Measurements from ENCODE around the gene KIF1A.

Gene KIF1A

DNA sequence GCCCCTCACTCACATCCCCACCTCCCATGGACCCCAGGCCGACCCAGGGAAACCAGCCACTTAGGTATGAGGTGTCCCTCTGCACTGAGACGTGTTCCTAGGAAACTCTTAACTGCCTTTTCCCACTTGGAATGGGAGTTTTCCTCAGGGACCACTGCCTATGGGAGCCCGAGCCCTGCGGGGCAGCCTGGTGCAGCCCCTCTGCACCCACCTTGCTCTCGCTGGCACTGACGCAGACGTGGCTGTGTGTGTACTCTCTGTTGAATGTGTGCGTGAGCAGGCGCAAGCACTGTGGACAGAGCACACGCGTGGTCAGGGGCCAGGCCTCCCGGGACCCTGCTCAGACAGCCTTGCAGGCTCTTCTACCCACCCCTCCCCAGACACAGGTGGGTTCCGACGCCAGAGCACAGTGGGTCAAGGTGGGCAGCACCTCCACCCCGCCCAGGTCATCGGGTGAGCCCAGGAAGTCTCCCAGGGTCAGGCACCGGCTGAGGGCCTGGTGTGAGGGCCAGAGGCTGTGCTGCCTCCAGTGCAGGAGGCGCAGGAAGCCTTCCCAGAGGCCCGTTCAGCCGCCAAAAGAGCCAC lies 98.3 kb downstream of the KIF1A start:
- TF ChIP-seq, protein P1, sequence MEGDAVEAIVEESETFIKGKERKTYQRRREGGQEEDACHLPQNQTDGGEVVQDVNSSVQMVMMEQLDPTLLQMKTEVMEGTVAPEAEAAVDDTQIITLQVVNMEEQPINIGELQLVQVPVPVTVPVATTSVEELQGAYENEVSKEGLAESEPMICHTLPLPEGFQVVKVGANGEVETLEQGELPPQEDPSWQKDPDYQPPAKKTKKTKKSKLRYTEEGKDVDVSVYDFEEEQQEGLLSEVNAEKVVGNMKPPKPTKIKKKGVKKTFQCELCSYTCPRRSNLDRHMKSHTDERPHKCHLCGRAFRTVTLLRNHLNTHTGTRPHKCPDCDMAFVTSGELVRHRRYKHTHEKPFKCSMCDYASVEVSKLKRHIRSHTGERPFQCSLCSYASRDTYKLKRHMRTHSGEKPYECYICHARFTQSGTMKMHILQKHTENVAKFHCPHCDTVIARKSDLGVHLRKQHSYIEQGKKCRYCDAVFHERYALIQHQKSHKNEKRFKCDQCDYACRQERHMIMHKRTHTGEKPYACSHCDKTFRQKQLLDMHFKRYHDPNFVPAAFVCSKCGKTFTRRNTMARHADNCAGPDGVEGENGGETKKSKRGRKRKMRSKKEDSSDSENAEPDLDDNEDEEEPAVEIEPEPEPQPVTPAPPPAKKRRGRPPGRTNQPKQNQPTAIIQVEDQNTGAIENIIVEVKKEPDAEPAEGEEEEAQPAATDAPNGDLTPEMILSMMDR (IDR thresholded peaks at IDR 0.05; ENCODE audit: insufficient read depth, low read depth, low read length, missing control alignments) = no peak
- no peak for DNase-seq (ENCODE audit: low read depth)
- no peak overlapping the region for H3K4me3 ChIP-seq (ENCODE audit: low read depth, low read length)

DNA sequence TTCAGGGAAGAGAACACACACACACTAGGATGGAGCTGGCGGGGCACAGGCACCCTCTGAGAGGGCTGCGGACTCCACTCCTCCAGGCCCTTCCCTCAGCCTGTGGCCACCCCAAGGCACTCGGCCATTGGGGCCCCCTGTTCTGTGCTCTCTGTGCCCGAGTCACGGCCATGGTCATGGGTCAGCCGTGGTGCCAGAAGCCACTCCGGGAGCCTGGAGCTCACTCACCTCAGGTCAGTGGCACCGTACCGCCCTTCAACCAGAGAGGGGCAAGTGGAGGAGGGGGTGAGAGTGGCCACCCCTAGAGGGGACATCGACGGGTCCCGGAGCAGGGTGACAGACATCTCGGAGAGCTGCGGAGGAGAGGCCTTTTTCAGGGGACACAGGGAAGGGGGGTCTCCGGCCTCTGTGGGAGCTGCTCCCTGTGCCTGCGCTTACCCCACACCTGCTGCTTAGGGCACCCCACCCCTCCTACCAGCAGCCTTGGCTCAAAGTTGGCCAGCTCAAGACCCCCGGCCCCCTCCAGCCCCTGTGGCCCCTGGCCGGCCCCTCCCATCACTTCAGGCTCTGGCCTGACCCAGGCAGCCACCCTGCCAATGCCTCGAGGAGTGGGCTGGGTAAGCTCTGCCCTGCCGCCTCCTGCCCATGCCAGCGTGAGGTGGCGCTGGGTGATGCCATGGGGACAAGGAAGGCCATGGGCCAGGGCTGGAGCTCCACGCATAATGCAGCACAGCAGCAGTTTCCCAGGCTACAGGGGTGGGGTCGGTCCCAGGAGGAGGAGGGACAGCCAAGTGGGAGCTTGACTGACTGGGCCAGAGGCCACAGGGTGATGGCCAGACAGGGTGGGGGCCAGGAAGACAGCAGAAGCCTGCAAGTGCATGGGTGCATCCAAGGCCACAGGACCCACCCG lies 99.1 kb downstream of the KIF1A start:
- H3K4me3 ChIP-seq (ENCODE audit: low read depth, low read length) = no peak overlapping the region
- TF ChIP-seq, protein P1 (IDR thresholded peaks at IDR 0.05; ENCODE audit: insufficient read depth, low read depth, low read length, missing control alignments) = no peak
- DNase-seq (ENCODE audit: low read depth) = no peak

DNA sequence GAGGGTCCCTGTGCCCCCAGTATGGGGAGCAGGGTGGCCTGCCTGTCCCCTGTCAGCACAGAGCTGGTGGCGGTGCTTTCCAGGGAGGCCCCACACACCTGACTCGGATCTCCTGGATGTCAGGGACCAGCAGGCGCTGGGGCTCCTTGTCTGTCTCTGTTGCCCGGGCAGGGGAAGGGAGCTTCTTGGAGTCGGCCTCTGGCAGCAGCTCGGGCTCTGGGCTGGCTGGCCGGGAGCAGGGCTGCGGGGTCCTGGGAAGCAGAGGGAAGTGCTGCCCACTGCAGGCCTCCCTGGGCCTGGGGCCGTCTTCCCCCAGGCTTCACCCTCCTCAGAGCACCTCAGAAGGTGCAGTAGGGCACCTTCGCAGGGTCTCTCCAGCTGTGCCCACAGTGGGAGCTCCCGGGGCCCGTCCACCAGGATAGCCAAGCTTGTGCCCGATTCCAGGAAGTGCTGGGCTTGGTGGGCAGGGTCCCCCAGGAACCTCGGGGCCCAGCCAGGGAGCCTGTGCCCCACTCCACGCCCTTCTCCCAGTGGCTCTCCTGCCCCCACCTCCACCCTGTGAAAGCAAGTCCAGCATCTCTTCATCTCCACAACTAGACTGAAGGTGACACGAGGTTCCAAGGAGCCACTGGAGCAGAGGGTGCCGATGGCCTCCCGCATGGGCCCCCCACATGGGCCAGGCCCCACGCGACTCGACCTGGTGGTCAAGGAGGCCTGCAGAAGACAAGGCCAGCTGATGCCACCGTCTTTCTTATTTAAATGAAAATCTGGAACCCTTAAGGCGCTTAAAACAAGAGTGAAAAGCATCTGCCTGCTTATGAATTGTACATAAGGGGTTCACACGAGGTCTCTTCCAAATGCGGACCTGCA lies 100.1 kb downstream of the KIF1A start:
- DNase-seq (ENCODE audit: low read depth) = no peak
- no peak overlapping the region for H3K4me3 ChIP-seq (ENCODE audit: low read depth, low read length)
- TF ChIP-seq, protein P1 (IDR thresholded peaks at IDR 0.05; ENCODE audit: insufficient read depth, low read depth, low read length, missing control alignments) = no peak

DNA sequence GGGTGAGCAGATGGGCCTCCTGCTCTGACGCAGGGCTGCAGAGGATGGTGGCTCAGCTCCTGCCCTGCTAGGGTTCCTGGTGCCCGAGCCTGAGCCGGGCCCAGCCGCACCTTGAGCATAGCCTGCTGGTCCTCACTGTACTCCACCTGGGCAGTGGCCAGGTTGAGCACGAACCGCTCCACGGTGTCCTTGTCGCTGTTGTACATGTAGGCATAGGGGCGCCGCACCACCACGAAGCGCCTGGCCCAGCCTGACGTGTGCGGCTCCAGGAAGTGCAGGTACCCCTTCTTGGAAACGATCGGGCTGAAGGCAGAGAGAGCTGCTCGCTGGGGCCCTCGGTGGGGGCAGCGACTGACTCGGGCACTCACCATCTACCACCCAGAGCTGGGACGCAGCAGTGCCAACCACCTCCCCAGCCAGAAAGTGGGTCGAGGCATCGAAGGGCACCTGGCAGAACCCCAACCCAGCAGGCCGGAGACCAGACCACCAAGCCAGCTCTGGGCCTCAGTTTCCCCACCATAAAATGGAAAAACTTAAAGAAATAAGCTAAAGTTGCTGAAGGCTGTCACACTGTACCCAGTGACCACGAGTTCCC lies 101.0 kb downstream of the KIF1A start:
- TF ChIP-seq, protein P1 (IDR thresholded peaks at IDR 0.05; ENCODE audit: insufficient read depth, low read depth, low read length, missing control alignments) = no peak
- no peak for DNase-seq (ENCODE audit: low read depth)
- no peak overlapping the region for H3K4me3 ChIP-seq (ENCODE audit: low read depth, low read length)

DNA sequence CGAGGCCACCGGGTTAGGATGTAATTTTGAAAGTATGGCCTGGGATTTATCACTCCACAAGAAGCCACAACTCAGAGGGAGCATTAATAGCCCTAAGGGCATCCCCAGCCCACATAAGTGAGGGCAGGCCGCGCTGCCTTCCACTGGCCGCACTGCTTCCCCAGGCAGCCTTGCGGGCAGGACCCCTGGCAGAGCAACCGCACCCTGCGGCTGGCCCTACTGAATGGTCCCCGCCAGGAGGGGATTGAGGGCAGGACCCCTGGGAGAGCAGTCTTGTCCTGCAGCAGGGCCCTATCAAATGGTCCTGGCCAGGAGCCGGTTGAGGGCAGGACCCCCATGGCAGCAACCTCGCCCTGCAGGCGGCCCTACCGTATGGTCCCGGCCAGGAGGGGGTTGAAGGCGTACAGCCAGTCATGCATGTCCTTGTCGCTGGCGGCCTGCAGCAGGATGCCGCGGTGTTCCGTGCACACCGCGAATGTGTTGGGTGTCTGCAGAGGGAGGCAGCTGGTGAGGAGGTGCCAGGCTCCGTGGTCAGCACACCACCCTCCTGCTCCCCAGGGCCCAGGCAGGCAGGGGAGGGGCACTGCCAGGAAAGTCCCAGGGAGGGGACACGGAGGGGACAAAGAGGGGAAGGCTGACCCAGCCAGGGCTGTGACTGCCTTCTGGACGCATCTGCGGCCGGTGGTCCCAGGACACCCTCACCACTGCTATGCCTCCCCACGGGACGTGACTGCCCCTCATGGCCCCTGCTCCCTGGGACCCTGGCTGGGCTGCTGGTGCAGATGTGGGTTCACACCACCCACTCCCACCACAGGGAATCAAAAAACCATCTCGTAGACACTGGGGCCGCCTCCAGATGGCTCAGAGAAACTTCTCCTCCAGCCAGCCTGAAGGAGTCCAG lies 102.1 kb downstream of the KIF1A start:
- H3K4me3 ChIP-seq (ENCODE audit: low read depth, low read length) = no peak overlapping the region
- TF ChIP-seq, protein P1 (IDR thresholded peaks at IDR 0.05; ENCODE audit: insufficient read depth, low read depth, low read length, missing control alignments) = no peak
- no peak for DNase-seq (ENCODE audit: low read depth)
